ENCODE data around the gene COPS9.

DNA sequence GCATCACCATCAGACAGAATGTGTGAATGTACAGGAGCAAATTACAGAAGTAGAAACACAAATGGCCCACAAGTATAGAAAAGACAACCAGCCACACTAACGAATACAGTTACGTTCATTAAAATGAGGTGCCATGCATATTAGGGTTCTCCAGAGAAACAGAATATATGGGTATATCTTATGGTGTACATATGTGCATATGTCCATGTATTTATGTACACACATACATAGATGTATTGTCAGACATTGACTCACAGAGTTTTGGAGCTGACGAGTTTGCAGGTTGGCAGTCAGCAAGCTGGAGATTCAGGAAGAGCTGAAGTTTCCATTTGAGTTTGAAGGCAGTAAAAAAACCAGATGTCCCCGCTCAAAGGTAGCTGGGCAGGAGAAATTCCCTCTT is 33.0 kb downstream of the COPS9 start:
- TF ChIP-seq, protein P1, sequence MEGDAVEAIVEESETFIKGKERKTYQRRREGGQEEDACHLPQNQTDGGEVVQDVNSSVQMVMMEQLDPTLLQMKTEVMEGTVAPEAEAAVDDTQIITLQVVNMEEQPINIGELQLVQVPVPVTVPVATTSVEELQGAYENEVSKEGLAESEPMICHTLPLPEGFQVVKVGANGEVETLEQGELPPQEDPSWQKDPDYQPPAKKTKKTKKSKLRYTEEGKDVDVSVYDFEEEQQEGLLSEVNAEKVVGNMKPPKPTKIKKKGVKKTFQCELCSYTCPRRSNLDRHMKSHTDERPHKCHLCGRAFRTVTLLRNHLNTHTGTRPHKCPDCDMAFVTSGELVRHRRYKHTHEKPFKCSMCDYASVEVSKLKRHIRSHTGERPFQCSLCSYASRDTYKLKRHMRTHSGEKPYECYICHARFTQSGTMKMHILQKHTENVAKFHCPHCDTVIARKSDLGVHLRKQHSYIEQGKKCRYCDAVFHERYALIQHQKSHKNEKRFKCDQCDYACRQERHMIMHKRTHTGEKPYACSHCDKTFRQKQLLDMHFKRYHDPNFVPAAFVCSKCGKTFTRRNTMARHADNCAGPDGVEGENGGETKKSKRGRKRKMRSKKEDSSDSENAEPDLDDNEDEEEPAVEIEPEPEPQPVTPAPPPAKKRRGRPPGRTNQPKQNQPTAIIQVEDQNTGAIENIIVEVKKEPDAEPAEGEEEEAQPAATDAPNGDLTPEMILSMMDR (IDR thresholded peaks at IDR 0.05; ENCODE audit: low read depth, low read length): no peak
- TF ChIP-seq EZH2phosphoT487 (IDR thresholded peaks at IDR 0.05; ENCODE audit: low read depth): no peak
